Testis (tissue), 3 donors: Measurements from ENCODE around the gene CMTM4. TPM values are rescaled to one million over a fixed set of nuclear protein-coding genes. Genes with fewer than 3 reads are reported as not detected.
"Not testable (repeated sequence)": the region's sequence is repeated elsewhere in the genome, so short reads cannot be mapped to it uniquely, and the experiment has no call there.

Experiments used
- DNase-seq: peaks from one replicate; pipeline ENCODE4 v3.0.0-alpha.2; 2019
- H3K27ac ChIP-seq, 2 donors: fragments of 200-600 bp; sonication (generic); one replicate each; pipeline ENCODE4 v1.5.1; 2019
- H3K27me3 ChIP-seq: fragments of 200-600 bp; sonication (generic); one replicate; pipeline ENCODE4 v1.5.1; 2019
- H3K36me3 ChIP-seq: fragments of 200-600 bp; sonication (generic); one replicate; pipeline ENCODE4 v1.5.1; 2017; ENCODE audit warnings: low read depth; ENCODE audit errors: missing control alignments
- H3K4me1 ChIP-seq: fragments of 200-600 bp; sonication (generic); one replicate; pipeline ENCODE4 v1.5.1; 2019
- H3K4me3 ChIP-seq, 2 donors: fragments of 200-600 bp; sonication (generic); one replicate each; pipeline ENCODE4 v1.5.1; 2017 to 2019
- H3K9me3 ChIP-seq: fragments of 200-600 bp; sonication (generic); one replicate; pipeline ENCODE4 v1.5.1; 2017
- POLR2A ChIP-seq: fragments of 450-650 bp; IDR thresholded peaks from one replicate; pipeline ENCODE4 v1.6.1; 2017; ENCODE audit warnings: antibody characterized with exemption, mild to moderate bottlenecking, moderate library complexity
- WGBS, 2 donors: methylation state at CpG; one replicate each; pipeline ENCODE4 v1.1.5; 2018; 5-methylcytosine and 5-hydroxymethylcytosine counted together
- intact Hi-C: fragments of 100-400 bp; cut with DNase I; formaldehyde crosslinking; loops from one replicate; pipeline ENCODE4 v1.15.1; 2023; ENCODE audit warnings: low total_unique reads
- polyA plus RNA-seq: library from polyadenylated mRNA; stranded (reverse); fragments of 350-450 nt; fragmentation: Illumina TruSeq; extraction: RNeasy Lipid Tissue Mini Kit (QIAGEN cat#74804); gene quantifications from one replicate; pipeline ENCODE4 v1.2.3, GENCODE V29; 2014; ENCODE audit warnings: low read depth, low replicate concordance; ENCODE audit not compliant: insufficient read depth
- total RNA-seq, 2 donors: library from RNA; depleted of rRNA; stranded (reverse); fragments of >200 nt; gene quantifications; one replicate each; pipeline ENCODE4 v1.2.3, GENCODE V29; 2016
- TF ChIP-seq, protein P1 (sequence below), 3 experiments: fragments of 450-650 bp in 2 of 3; fragments of 200-600 bp in 1 of 3; sonication (generic) in 1 of 3; IDR thresholded peaks; one replicate each; pipeline ENCODE4 v1.5.1; 2016 to 2019; ENCODE audit warnings: antibody characterized with exemption in 3 of 3, mild to moderate bottlenecking in 2 of 3, moderate library complexity in 1 of 3

The CMTM4 gene
- total and polyA plus RNA-seq, 3 donors from 2014 or later: 22.2 to 59.2 (median 50.9) TPM

- intact Hi-C loops: no loop called here
- Histone ChIP-seq H3K4me3 (no peak overlapping the region), H3K9me3 (no peaks in the 10 kb centered on the region), H3K36me3 (no peaks in the 10 kb centered on the region), H3K27ac (no peak overlapping the region), H3K4me1 (peaks cover 13% of the 10 kb centered on the region), H3K27me3 (no peaks in the 10 kb centered on the region)
- no peak for TF ChIP-seq POLR2A
- TF ChIP-seq, protein P1, sequence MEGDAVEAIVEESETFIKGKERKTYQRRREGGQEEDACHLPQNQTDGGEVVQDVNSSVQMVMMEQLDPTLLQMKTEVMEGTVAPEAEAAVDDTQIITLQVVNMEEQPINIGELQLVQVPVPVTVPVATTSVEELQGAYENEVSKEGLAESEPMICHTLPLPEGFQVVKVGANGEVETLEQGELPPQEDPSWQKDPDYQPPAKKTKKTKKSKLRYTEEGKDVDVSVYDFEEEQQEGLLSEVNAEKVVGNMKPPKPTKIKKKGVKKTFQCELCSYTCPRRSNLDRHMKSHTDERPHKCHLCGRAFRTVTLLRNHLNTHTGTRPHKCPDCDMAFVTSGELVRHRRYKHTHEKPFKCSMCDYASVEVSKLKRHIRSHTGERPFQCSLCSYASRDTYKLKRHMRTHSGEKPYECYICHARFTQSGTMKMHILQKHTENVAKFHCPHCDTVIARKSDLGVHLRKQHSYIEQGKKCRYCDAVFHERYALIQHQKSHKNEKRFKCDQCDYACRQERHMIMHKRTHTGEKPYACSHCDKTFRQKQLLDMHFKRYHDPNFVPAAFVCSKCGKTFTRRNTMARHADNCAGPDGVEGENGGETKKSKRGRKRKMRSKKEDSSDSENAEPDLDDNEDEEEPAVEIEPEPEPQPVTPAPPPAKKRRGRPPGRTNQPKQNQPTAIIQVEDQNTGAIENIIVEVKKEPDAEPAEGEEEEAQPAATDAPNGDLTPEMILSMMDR (IDR thresholded peaks at IDR 0.05): no peak
- DNase-seq: no peak
- WGBS, 2 donors: 73 to 76% methylated on average over 6 of the region's 6 CpGs
Measured at GRCh38 chr16:66639091-66639885, 57.3 kb downstream of the CMTM4 start.

- no peak overlapping the region for H3K4me3 ChIP-seq
- H3K9me3 ChIP-seq: no peaks in the 10 kb centered on the region
- no peaks in the 10 kb centered on the region for H3K36me3 ChIP-seq
- TF ChIP-seq, protein P1 (IDR thresholded peaks at IDR 0.05): no peak
- TF ChIP-seq POLR2A: no peak
- H3K4me1 ChIP-seq: peaks cover 13% of the 10 kb centered on the region
- no peaks in the 10 kb centered on the region for H3K27me3 ChIP-seq
- peak overlapping the region in 1 of 2 donors; percentile 43 for H3K27ac ChIP-seq
- intact Hi-C loops: no loop called here
- WGBS, 2 donors: 88 to 89% methylated on average over 3 of the region's 3 CpGs
- no peak for DNase-seq
Measured at GRCh38 chr16:66637806-66638205, 58.7 kb downstream of the CMTM4 start.

- H3K36me3 ChIP-seq: no peaks in the 10 kb centered on the region
- WGBS, 2 donors: 56 to 62% methylated on average over 5 of the region's 5 CpGs
- intact Hi-C loops: no loop called here
- peaks cover 13% of the 10 kb centered on the region for H3K4me1 ChIP-seq
- no peaks in the 10 kb centered on the region for H3K9me3 ChIP-seq
- no peak overlapping the region for H3K4me3 ChIP-seq
- TF ChIP-seq POLR2A: no peak
- H3K27ac ChIP-seq: no peak overlapping the region
- H3K27me3 ChIP-seq: no peaks in the 10 kb centered on the region
- peak; percentile 43 for DNase-seq
Measured at GRCh38 chr16:66636199-66636598, 60.3 kb downstream of the CMTM4 start.

DNA sequence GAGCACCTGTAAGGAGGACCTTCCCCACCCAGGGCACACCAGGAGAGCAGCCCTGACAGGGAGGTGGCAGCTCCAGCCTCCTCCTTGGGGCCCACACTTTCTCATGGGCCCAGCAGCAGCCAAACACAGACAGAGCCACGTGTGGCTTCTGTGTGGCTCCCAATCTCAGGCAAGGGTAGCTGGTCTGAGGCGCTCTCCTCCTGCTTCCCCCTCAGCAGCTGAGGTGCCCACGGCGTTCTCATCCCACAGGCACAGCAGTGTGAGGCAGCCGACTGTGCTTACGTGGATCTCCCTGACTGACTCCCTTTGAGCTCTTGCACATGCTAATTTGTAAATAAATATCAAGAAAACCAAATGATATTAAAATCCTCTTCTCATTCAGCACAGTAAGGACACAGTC is 61.1 kb downstream of the CMTM4 start:
- Histone ChIP-seq H3K27me3 (no peaks in the 10 kb centered on the region), H3K27ac (peak overlapping the region; percentile 27 to 50), H3K4me3 (no peak overlapping the region), H3K4me1 (peaks cover 13% of the 10 kb centered on the region), H3K9me3 (no peaks in the 10 kb centered on the region), H3K36me3 (no peaks in the 10 kb centered on the region)
- intact Hi-C loops: no loop called here
- WGBS, 2 donors: 63 to 67% methylated on average over 6 of the region's 6 CpGs
- no peak for TF ChIP-seq POLR2A
- TF ChIP-seq, protein P1 (IDR thresholded peaks at IDR 0.05): no peak
- DNase-seq: no peak

GRCh38 chr16:66634527-66635196 is 61.9 kb downstream of the CMTM4 start:
- TF ChIP-seq, protein P1 (IDR thresholded peaks at IDR 0.05): no peak
- no peak for TF ChIP-seq POLR2A
- H3K36me3 ChIP-seq: no peaks in the 10 kb centered on the region
- DNase-seq: no peak
- intact Hi-C loops: no loop called here
- peaks cover 13% of the 10 kb centered on the region for H3K4me1 ChIP-seq
- H3K9me3 ChIP-seq: no peaks in the 10 kb centered on the region
- no peak overlapping the region for H3K27ac ChIP-seq
- WGBS, 2 donors: 80 to 85% methylated on average over 4 of the region's 4 CpGs
- no peaks in the 10 kb centered on the region for H3K27me3 ChIP-seq
- no peak overlapping the region for H3K4me3 ChIP-seq

GRCh38 chr16:66631558-66631957 is 65.0 kb downstream of the CMTM4 start:
- DNase-seq, H3K9me3 ChIP-seq, H3K4me3 ChIP-seq, H3K27me3 ChIP-seq, intact Hi-C loops, H3K36me3 ChIP-seq: not testable (repeated sequence)
- Histone ChIP-seq H3K27ac (peak overlapping the region in 1 of 2 donors; percentile 8), H3K4me1 (peaks cover 12% of the 10 kb centered on the region)
- 66 to 82% methylated on average over 3 of the region's 4 CpGs for WGBS, 2 donors

GRCh38 chr16:66630561-66631260 is 65.8 kb downstream of the CMTM4 start:
- H3K27ac ChIP-seq, H3K4me3 ChIP-seq, intact Hi-C loops, H3K36me3 ChIP-seq, H3K4me1 ChIP-seq, H3K9me3 ChIP-seq, H3K27me3 ChIP-seq, DNase-seq: not testable (repeated sequence)
- 80 to 93% methylated on average over 1 to 16 of the region's 49 CpGs for WGBS, 2 donors
